ENCODE results near the gene MICALL2.

MICALL2 gene

DNA sequence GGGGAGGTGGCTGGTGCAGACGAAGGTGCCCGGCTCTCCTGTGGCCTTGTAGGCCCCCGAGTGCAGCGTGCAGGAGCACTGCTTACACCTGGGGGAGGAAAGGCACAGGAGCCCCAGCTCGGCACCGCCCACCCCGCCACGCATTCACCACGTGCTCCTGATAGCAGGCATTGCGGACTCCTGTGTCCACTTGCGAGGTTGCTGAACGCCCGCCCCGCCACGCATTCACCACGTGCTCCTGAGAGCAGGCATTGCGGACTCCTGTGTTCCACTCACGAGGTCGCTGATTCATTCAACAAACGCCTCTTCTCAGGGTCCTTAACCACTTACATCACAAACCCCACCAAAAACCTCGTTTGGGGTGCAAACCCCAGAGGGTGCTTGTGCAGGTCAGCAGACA, 13.9 kb downstream of the MICALL2 start (continued):
- TF ChIP-seq, protein P1, sequence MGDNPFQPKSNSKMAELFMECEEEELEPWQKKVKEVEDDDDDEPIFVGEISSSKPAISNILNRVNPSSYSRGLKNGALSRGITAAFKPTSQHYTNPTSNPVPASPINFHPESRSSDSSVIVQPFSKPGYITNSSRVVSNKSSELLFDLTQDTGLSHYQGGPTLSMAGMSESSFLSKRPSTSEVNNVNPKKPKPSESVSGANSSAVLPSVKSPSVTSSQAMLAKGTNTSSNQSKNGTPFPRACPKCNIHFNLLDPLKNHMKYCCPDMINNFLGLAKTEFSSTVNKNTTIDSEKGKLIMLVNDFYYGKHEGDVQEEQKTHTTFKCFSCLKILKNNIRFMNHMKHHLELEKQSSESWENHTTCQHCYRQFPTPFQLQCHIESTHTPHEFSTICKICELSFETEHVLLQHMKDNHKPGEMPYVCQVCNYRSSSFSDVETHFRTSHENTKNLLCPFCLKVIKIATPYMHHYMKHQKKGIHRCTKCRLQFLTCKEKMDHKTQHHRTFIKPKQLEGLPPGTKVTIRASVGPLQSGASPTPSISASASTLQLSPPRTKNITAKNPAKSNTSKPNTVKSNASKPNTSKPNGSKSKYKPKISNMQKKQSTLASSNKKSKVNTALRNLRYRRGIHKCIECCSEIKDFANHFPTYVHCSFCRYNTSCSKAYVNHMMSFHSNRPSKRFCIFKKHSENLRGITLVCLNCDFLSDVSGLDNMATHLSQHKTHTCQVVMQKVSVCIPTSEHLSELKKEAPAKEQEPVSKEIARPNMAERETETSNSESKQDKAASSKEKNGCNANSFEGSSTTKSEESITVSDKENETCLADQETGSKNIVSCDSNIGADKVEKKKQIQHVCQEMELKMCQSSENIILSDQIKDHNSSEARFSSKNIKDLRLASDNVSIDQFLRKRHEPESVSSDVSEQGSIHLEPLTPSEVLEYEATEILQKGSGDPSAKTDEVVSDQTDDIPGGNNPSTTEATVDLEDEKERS (tag by site-specific recombination; IDR thresholded peaks at IDR 0.05), result no peak
- TF ChIP-seq ZFP3 (tag by site-specific recombination; IDR thresholded peaks at IDR 0.05; ENCODE audit: low read depth), result no peak
- TF ChIP-seq CTCF (tag by site-specific recombination; IDR thresholded peaks at IDR 0.05), result no peak
- no peak for TF ChIP-seq GLIS2 (tag by site-specific recombination; IDR thresholded peaks at IDR 0.05)

DNA sequence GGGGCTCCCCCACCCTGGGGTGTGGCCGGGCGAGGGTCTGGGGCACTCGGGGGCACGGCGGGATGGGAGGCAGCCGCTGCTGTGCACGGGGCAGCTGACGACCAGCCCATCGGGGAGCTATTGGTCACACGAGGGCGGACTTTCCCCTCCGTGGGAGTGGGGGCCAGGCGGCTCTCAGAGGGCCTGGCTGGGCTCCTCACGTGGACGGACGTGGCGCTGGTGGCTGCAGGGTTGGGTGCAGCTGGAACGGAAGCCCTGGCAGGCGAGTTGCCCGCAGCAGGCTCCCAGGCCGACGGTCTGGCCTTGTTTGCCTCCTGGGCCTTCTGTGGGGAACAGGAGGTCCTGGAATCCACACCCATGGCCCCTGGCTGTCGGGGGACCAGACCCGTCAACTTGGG, 14.3 kb downstream of the MICALL2 start:
- ChIA-PET CTCF (interaction anchor here (0.6 kb wide), 1 partner anchor 33 kb away, joined by 3 read pairs; no protein-coding TSS in a partner anchor), POLR2A (no interaction called here)
- no peak overlapping the region for H3K27ac ChIP-seq (ENCODE audit: extremely low read depth, low read depth, low read length)
- H3K4me3 ChIP-seq (ENCODE audit: low read depth, low read length), result no peak overlapping the region
- H3K9me3 ChIP-seq (ENCODE audit: control insufficient read depth, insufficient read depth, low read depth, low read length), result no peaks in the 10 kb centered on the region
- H3K36me3 ChIP-seq (ENCODE audit: control insufficient read depth in 2 of 2, insufficient read depth in 1 of 2, low read length in 2 of 2), result no peaks in the 10 kb centered on the region
- no peak for TF ChIP-seq MYNN (tag by site-specific recombination; IDR thresholded peaks at IDR 0.05; ENCODE audit: borderline replicate concordance)
- no peak for TF ChIP-seq ZNF433 (tag by site-specific recombination; IDR thresholded peaks at IDR 0.05; ENCODE audit: low read depth)
- TF ChIP-seq ZNF701 (tag by site-specific recombination; IDR thresholded peaks at IDR 0.05), result no peak
- TF ChIP-seq TCF7L2 (IDR thresholded peaks at IDR 0.05; ENCODE audit: borderline replicate concordance, low read depth, low read length), result no peak
- TF ChIP-seq ZNF132 (tag by site-specific recombination; IDR thresholded peaks at IDR 0.05; ENCODE audit: borderline replicate concordance), result no peak
- no peak for TF ChIP-seq ZNF423 (tag by site-specific recombination; IDR thresholded peaks at IDR 0.05)
- no peak for TF ChIP-seq ZBTB21 (tag by site-specific recombination; IDR thresholded peaks at IDR 0.05)
- TF ChIP-seq, protein P2, sequence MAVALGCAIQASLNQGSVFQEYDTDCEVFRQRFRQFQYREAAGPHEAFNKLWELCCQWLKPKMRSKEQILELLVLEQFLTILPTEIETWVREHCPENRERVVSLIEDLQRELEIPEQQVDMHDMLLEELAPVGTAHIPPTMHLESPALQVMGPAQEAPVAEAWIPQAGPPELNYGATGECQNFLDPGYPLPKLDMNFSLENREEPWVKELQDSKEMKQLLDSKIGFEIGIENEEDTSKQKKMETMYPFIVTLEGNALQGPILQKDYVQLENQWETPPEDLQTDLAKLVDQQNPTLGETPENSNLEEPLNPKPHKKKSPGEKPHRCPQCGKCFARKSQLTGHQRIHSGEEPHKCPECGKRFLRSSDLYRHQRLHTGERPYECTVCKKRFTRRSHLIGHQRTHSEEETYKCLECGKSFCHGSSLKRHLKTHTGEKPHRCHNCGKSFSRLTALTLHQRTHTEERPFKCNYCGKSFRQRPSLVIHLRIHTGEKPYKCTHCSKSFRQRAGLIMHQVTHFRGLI (tag by site-specific recombination; IDR thresholded peaks at IDR 0.05), result no peak
- no peak for TF ChIP-seq ZNF660 (tag by site-specific recombination; IDR thresholded peaks at IDR 0.05)
- TF ChIP-seq MZF1 (tag by site-specific recombination; IDR thresholded peaks at IDR 0.05; ENCODE audit: borderline replicate concordance), result no peak
- TF ChIP-seq ZNF18 (tag by site-specific recombination; IDR thresholded peaks at IDR 0.05), result no peak
- TF ChIP-seq ZNF354C (tag by site-specific recombination; IDR thresholded peaks at IDR 0.05; ENCODE audit: borderline replicate concordance, low read depth), result no peak
- no peak for TF ChIP-seq ZNF350 (tag by site-specific recombination; IDR thresholded peaks at IDR 0.05)
- no peak for TF ChIP-seq ZNF529 (tag by site-specific recombination; IDR thresholded peaks at IDR 0.05; ENCODE audit: insufficient replicate concordance)
- no peak for TF ChIP-seq IKZF3 (tag by site-specific recombination; IDR thresholded peaks at IDR 0.05)
- TF ChIP-seq, protein P3, sequence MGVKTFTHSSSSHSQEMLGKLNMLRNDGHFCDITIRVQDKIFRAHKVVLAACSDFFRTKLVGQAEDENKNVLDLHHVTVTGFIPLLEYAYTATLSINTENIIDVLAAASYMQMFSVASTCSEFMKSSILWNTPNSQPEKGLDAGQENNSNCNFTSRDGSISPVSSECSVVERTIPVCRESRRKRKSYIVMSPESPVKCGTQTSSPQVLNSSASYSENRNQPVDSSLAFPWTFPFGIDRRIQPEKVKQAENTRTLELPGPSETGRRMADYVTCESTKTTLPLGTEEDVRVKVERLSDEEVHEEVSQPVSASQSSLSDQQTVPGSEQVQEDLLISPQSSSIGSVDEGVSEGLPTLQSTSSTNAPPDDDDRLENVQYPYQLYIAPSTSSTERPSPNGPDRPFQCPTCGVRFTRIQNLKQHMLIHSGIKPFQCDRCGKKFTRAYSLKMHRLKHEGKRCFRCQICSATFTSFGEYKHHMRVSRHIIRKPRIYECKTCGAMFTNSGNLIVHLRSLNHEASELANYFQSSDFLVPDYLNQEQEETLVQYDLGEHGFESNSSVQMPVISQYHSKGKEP (tag by site-specific recombination; IDR thresholded peaks at IDR 0.05), result no peak
- TF ChIP-seq KLF8 (tag by site-specific recombination; IDR thresholded peaks at IDR 0.05), result no peak
- TF ChIP-seq, protein P4, sequence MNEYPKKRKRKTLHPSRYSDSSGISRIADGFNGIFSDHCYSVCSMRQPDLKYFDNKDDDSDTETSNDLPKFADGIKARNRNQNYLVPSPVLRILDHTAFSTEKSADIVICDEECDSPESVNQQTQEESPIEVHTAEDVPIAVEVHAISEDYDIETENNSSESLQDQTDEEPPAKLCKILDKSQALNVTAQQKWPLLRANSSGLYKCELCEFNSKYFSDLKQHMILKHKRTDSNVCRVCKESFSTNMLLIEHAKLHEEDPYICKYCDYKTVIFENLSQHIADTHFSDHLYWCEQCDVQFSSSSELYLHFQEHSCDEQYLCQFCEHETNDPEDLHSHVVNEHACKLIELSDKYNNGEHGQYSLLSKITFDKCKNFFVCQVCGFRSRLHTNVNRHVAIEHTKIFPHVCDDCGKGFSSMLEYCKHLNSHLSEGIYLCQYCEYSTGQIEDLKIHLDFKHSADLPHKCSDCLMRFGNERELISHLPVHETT (tag by site-specific recombination; IDR thresholded peaks at IDR 0.05), result no peak
- no peak for TF ChIP-seq ZNF10 (tag by site-specific recombination; IDR thresholded peaks at IDR 0.05)
- no peaks in the 10 kb centered on the region for H3K4me1 ChIP-seq (ENCODE audit: control insufficient read depth, insufficient read depth, low read length)

Measured in HEK293 (cell line).